Psoas muscle (tissue), 8 donors: ENCODE results near the gene SCAMP2. TPM values are rescaled to one million over a fixed set of nuclear protein-coding genes. Genes with fewer than 3 reads are reported as not detected.

ENCODE experiments used
- ATAC-seq, 4 donors: fragments of 200-7000 bp; cut with Tn5 transposase; one replicate each; pipeline ENCODE4 v1.9.1; 2020; ENCODE audit warnings: moderate library complexity in 3 of 4, mild to moderate bottlenecking in 2 of 4
- DNase-seq, 2 donors: peaks; one replicate each; pipeline ENCODE4 v3.0.0-alpha.2; 2020
- H3K27ac ChIP-seq: fragments of 200-600 bp; one replicate; pipeline ENCODE4 v1.8.0; 2022
- H3K27me3 ChIP-seq, 3 donors: fragments of 200-600 bp in 1 of 3; one replicate each; pipeline versions ENCODE4 v1.6.1 to v1.8.0; 2013 to 2022; ENCODE audit warnings: low read length in 2 of 3, mild to moderate bottlenecking in 2 of 3, moderate library complexity in 1 of 3; ENCODE audit not compliant: insufficient read depth in 3 of 3
- H3K36me3 ChIP-seq, 2 donors: fragments of 200-600 bp in 1 of 2; one replicate each; pipeline versions ENCODE4 v1.6.1 to v1.8.0; 2013 to 2022; ENCODE audit warnings: low read depth in 1 of 2, mild to moderate bottlenecking in 1 of 2, moderate library complexity in 1 of 2; ENCODE audit not compliant: insufficient read depth in 1 of 2
- H3K4me1 ChIP-seq: fragments of 200-600 bp; one replicate; pipeline ENCODE4 v1.8.0; 2022
- H3K4me3 ChIP-seq: fragments of 200-600 bp; one replicate; pipeline ENCODE4 v1.8.0; 2022; ENCODE audit warnings: mild to moderate bottlenecking
- H3K9me3 ChIP-seq: fragments of 200-600 bp; one replicate; pipeline ENCODE4 v1.8.0; 2022
- CTCF ChIP-seq: fragments of 200-600 bp; IDR thresholded peaks from one replicate; pipeline ENCODE4 v1.8.0; 2022; ENCODE audit warnings: antibody characterized with exemption
- WGBS, 3 donors: extraction: QIAGEN DNeasy Blood & Tissue Kit; methylation state at CpG; one replicate each; pipeline versions ENCODE4 v1.1.6 to v1.1.7; 2013; 5-methylcytosine and 5-hydroxymethylcytosine counted together
- intact Hi-C, 2 donors: fragments of 100-400 bp; cut with DNase I; formaldehyde crosslinking; loops; one replicate each; pipeline versions ENCODE4 v1.11.0 to v1.14.2; 2022
- polyA plus RNA-seq, 3 donors: library from polyadenylated mRNA; stranded (reverse); fragments of 200-250 nt; gene quantifications; one replicate each; pipeline ENCODE4 v1.2.3, GENCODE V29; 2013
- total RNA-seq, 4 donors: library from RNA; stranded (reverse); fragmentation: NEBNext Ultra II Directional in 2 of 4; extraction: Animal tissue kit (Norgen Biotek cat#: 25700) in 2 of 4; gene quantifications; one replicate each; pipeline versions ENCODE4 v1.2.1 to v1.2.4, GENCODE V29; 2021 to 2023
- donor health status: healthy with polysubstance abuse.
- donor health status: DM: no; HTN: no; CAD: no; lungs with moderate emphysema.
- donor health status: Bipolar disorder and iron deficiency.
- donor health status: healthy.
- donor health status: DM: yes; HTN: yes; CAD: no.
- donor health status: DM: no; HTN: no; CAD: no.
- donor health status: DM: no; HTN: no; CAD: no.
- donor health status: DM: yes; HTN: yes; CAD: no.

Gene SCAMP2
- total and polyA plus RNA-seq, 7 donors, result 32.1 to 73.6 (median 48.6) TPM

GRCh38 chr15:74825866-74826265 lies 47.3 kb downstream of the SCAMP2 start:
- no peak for ATAC-seq
- WGBS, 3 donors, result 37 to 48% (median 40%) methylated on average over 9 to 10 of the region's 10 CpGs
- Histone ChIP-seq H3K4me1 (peaks cover 4% of the 10 kb centered on the region), H3K4me3 (no peak overlapping the region), H3K27me3 (peaks cover 0 to 10% (median 1%) of the 10 kb centered on the region in 3 donors), H3K27ac (no peak overlapping the region), H3K9me3 (no peaks in the 10 kb centered on the region), H3K36me3 (no peaks in the 10 kb centered on the region)
- TF ChIP-seq CTCF, result no peak
- intact Hi-C loops, result no loop called here
- DNase-seq, result no peak

GRCh38 chr15:74824976-74825375 lies 48.2 kb downstream of the SCAMP2 start:
- Histone ChIP-seq H3K27me3 (peaks cover 0 to 10% (median 1%) of the 10 kb centered on the region in 3 donors), H3K27ac (no peak overlapping the region), H3K4me3 (no peak overlapping the region), H3K4me1 (no peaks in the 10 kb centered on the region), H3K9me3 (no peaks in the 10 kb centered on the region), H3K36me3 (no peaks in the 10 kb centered on the region)
- intact Hi-C loops, result no loop called here
- 73 to 78% (median 77%) methylated on average over 7 of the region's 7 CpGs for WGBS, 3 donors
- no peak for TF ChIP-seq CTCF
- DNase-seq, result no peak
- no peak for ATAC-seq

- 70 to 77% (median 73%) methylated on average over 6 of the region's 6 CpGs for WGBS, 3 donors
- Histone ChIP-seq H3K36me3 (no peaks in the 10 kb centered on the region), H3K4me1 (no peaks in the 10 kb centered on the region), H3K4me3 (no peak overlapping the region), H3K27me3 (peaks cover 0 to 10% (median 1%) of the 10 kb centered on the region in 3 donors), H3K9me3 (no peaks in the 10 kb centered on the region), H3K27ac (no peak overlapping the region)
- intact Hi-C loops, result no loop called here
- DNase-seq (no peak), ATAC-seq (no peak)
- no peak for TF ChIP-seq CTCF
Measured at GRCh38 chr15:74823324-74823723, 49.8 kb downstream of the SCAMP2 start.

GRCh38 chr15:74822233-74822632 lies 50.9 kb downstream of the SCAMP2 start:
- Histone ChIP-seq H3K27me3 (peaks cover 0 to 8% (median 0%) of the 10 kb centered on the region in 3 donors), H3K9me3 (no peaks in the 10 kb centered on the region), H3K27ac (no peak overlapping the region), H3K4me3 (no peak overlapping the region), H3K36me3 (no peaks in the 10 kb centered on the region), H3K4me1 (no peaks in the 10 kb centered on the region)
- ATAC-seq (no peak), DNase-seq (no peak)
- 79 to 87% (median 85%) methylated on average over 4 of the region's 4 CpGs for WGBS, 3 donors
- intact Hi-C loops, result no loop called here
- TF ChIP-seq CTCF, result no peak

- no peaks in the 10 kb centered on the region for H3K36me3 ChIP-seq
- no peaks in the 10 kb centered on the region for H3K4me1 ChIP-seq
- no peaks in the 10 kb centered on the region for H3K9me3 ChIP-seq
- DNase-seq (no peak), ATAC-seq (no peak)
- TF ChIP-seq CTCF, result no peak
- no peak overlapping the region for H3K4me3 ChIP-seq
- H3K27me3 ChIP-seq, result peaks cover 0 to 3% (median 0%) of the 10 kb centered on the region in 3 donors
- intact Hi-C loops, result no loop called here
- WGBS, 3 donors, result 72 to 79% (median 76%) methylated on average over 7 of the region's 7 CpGs
- H3K27ac ChIP-seq, result no peak overlapping the region
Measured at GRCh38 chr15:74821790-74822158, 51.4 kb downstream of the SCAMP2 start.
